ENCODE results near the gene ADM2.
"Not testable (repeated sequence)": the region's sequence is repeated elsewhere in the genome, so short reads cannot be mapped to it uniquely, and the experiment has no call there.

The ADM2 gene, protein sequence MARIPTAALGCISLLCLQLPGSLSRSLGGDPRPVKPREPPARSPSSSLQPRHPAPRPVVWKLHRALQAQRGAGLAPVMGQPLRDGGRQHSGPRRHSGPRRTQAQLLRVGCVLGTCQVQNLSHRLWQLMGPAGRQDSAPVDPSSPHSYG

GRCh38 chr22:50481440-50482106 is at the start of gene ADM2:
Gene ADM2, plus strand, starts transcription at chr22:50481543. Its CDS starts 305 bp downstream, at chr22:50481848.
- in situ Hi-C loops (cut with HindIII; ENCODE audit: low sequenced_read_pairs) = no loop called here

- in situ Hi-C loops (cut with HindIII; ENCODE audit: low sequenced_read_pairs) = no loop called here
Measured at GRCh38 chr22:50432131-50432876, 49.0 kb upstream of the ADM2 start.

- in situ Hi-C loops (cut with HindIII; ENCODE audit: low sequenced_read_pairs) = not testable (repeated sequence)
Measured at GRCh38 chr22:50432877-50433510, 48.3 kb upstream of the ADM2 start.

DNA sequence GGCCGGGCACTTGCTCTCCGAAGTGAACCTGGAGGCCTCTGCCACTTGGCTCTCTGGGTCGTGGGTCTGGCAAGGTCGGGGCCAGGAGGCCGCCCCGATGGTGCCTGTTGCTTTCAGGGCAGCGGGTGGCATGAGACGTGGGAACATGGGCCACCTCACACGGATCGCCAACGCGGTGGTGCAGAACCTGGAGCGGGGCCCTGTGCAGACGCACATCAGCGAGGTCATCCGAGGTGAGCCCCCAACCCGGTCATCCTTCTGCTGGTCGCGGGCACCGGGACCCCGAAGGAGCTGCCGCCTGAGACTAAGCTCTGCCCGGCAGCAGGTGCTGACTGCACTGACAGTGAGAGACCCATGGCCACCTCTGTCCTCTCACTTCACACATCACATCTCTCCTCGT is 46.5 kb upstream of the ADM2 start:
- in situ Hi-C loops (cut with HindIII; ENCODE audit: low sequenced_read_pairs) = no loop called here

- in situ Hi-C loops (cut with HindIII; ENCODE audit: low sequenced_read_pairs) = no loop called here
Measured at GRCh38 chr22:50435291-50436014, 45.9 kb upstream of the ADM2 start.

DNA sequence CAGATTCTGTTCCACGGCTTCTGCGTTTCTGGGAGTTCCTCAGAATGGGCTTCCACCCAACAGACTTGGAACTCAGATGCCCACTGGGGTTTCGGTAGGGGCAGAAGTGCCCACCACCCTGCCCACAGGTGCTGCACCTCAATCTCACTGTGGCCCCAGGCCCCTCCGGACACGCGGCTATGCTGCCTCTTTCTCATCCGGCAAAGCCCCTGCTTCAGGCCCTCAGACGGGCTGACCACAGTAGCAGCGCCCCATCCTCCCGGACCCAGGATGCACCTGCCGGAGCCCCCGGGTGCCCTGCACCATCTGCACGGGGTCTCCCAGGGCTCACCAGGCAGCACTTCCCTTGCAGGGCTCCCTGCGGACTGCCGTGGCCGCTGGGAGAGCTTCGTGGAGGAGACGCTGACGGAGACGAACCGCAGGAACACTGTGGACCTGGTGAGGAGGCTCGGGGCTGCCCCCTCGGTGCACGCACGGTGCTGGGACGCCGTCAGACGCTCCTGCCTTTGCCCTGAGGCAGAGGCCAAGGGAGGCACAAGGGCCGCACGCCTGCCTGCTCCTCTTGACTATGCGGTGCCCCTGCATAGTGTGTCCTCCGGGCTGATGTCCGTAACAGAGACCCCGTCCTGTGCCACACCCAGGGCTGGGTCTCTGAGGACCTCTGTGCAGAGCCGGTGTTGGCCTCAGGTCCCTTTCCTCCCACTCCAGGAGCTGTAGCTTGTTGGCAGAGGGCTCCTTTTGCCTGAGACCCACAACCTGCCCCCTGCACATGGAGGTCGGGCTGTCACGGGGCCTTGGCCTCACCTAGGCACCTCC is 45.1 kb upstream of the ADM2 start:
- in situ Hi-C loops (cut with HindIII; ENCODE audit: low sequenced_read_pairs) = no loop called here

- in situ Hi-C loops (cut with HindIII; ENCODE audit: low sequenced_read_pairs) = no loop called here
Measured at GRCh38 chr22:50436841-50437341, 44.5 kb upstream of the ADM2 start.

DNA sequence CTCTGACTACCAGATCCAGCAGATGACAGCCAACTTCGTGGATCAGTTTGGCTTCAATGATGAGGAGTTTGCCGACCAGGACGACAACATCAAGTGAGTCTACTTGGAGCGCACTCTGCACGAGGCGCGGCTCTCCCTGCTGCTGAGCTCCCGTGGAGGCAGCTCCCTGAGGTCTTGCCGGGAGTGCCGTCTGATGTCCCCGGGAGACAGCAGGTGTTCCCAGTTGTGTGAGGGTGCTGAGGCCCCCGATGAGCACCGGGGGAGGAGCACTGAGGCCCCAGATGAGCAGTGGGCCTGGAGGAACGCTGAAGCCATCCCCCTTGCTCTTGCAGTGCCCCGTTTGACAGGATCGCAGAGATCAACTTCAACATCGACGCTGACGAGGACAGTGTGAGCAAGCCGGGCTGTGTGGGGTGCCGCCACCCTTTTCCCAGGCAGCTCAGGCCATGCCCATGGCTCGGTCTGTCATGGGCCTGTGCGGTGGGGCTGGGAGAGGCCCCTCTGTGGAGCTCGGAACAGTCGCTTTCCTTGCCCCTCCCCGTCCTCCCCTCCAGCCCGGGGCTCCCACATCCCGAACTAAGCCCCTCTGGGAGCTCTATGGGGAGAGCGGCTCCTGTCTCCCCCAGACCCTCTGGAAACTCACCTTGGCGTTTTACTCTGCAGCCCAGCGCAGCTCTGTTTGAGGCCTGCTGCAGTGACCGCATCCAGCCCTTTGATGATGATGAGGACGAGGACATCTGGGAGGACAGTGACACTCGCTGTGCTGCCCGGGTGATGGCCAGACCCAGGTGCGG is 43.6 kb upstream of the ADM2 start:
- in situ Hi-C loops (cut with HindIII; ENCODE audit: low sequenced_read_pairs) = no loop called here

DNA sequence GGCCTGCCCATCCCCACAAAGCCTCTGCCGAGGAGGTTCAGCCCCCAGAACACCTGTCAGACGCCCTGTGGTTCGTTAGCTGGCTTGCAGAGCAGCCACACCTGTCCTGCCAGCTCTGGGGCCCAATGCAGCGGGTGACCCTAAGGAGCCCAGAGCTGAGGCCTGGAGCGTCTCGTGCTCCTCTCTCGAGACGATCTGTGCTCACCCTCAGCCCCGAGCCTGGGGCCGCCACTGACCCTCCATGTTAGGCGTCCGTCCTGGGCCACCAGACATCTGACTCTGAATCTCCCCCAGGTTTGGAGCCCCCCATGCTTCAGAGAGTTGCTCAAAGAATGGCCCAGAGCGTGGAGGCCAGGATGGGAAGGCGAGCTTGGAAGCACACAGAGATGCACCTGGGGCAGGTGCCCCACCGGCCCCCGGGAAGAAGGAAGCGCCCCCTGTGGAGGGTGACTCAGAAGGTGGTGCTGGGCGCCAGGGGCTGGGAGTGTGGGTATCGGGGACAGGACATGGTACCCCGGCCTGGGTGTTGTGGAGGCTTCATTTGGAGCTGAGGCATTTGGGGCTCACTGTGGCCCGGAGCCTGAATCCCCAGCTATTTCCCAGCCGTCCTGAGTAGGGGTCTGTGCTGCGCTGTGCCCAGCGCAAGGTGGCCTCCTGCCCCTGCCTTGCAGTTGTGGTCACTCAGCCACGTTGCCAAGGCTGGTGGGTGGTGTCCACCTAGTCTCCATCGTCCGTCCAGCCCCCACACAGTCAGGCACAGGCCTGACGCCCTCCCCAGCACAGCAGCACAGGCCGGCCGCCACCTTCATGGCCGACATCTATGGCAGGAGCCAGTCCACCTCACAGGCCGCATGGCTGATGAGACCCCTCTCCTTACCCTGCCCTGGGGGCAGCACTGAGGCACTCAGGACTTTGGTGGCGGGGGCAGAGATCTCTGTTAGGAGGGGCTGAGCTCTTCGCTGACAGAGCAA is 42.8 kb upstream of the ADM2 start:
- in situ Hi-C loops (cut with HindIII; ENCODE audit: low sequenced_read_pairs) = no loop called here

- in situ Hi-C loops (cut with HindIII; ENCODE audit: low sequenced_read_pairs) = no loop called here
Measured at GRCh38 chr22:50439314-50439870, 42.0 kb upstream of the ADM2 start.

GRCh38 chr22:50439871-50440331 is 41.4 kb upstream of the ADM2 start:
- in situ Hi-C loops (cut with HindIII; ENCODE audit: low sequenced_read_pairs) = no loop called here

GRCh38 chr22:50440544-50441249 is 40.6 kb upstream of the ADM2 start:
- in situ Hi-C loops (cut with HindIII; ENCODE audit: low sequenced_read_pairs) = no loop called here

DNA sequence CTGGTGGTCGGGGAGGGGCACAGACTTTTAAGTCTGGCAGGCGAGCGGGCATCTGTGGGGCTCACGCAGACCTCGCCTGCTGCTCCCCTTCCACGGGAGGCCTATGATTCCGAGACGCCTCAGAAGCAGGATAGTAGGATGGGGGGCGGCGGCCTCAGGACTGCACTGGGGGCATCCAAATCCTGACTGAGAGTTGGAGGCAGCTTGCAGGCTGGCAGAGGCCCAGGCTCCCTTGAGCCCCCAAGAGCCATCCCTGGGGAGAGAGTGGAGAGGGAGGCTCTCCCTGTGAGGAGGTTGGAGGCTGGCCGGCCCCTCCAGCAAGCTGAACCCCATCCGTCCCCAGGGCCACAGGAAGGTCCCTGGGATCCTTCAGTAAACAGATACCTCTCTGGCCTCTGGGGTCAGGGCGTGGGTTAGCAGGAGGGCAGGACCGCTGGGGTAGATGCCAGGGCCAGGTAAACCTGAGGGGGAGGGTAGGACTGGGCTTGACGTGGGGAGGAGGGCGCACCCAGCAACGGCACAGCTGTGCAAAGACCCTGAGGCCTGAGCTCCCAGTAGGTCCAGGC is 39.8 kb upstream of the ADM2 start:
- in situ Hi-C loops (cut with HindIII; ENCODE audit: low sequenced_read_pairs) = no loop called here

- in situ Hi-C loops (cut with HindIII; ENCODE audit: low sequenced_read_pairs) = no loop called here
Measured at GRCh38 chr22:50443197-50443596, 38.1 kb upstream of the ADM2 start.

DNA sequence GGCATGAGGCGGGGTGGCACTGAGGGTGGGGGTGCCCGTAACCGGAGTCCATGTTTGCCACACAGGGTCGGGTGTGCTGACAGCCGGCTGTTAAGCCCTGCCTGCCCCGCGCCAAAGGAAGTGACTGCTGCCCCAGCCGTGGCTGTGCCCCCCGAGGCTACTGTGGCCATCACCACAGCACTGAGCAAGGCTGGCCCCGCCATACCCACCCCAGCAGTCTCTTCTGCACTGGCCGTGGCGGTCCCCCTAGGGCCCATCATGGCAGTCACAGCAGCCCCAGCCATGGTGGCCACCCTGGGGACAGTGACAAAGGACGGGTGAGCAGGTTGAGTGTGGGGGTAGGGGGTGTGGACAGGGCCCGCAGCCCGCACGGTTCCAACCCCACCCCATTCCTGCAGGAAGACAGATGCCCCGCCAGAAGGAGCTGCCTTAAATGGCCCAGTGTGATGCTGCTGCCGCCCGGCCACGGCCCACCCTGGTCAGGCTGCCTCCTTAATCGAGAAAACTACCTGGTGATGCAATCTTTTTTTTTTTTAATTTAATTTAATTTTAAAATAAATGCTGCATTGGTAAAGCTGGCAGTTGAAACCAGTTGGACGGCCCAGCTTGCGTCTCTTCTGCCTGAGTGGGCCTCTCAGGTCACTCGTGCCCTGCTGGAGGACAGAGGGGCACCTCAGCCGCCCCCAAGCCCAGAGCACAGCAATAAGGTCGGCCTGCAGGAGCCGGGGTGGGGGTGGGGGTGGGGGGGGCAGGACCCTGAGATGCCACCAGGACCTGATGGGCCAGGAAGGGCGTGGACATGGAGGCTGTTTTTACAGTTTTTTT is 37.3 kb upstream of the ADM2 start:
- in situ Hi-C loops (cut with HindIII; ENCODE audit: low sequenced_read_pairs) = no loop called here

DNA sequence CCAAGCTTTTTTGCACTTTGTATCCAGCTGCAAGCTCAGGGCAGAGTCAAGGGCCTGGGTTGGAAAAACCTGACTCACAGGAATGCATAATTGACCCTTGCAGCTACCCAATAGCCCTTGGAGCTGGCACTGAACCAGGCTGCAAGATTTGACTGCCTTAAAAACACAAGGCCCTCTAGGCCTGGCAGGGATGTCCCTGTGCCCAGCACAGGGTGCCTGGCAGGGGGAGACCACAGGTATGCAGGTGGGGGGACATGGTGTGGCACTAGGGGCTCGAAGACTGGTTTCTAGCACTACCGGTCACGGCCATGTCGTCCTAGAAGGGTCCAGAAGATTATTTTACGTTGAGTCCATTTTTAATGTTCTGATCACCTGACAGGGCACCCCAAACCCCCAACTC is 36.7 kb upstream of the ADM2 start:
- in situ Hi-C loops (cut with HindIII; ENCODE audit: low sequenced_read_pairs) = no loop called here

Data from DLD1 (cell line).